HepG2 (cell line): ENCODE data around the gene AJUBA. TPM values are rescaled to one million over a fixed set of nuclear protein-coding genes. Genes with fewer than 3 reads are reported as not detected.
A peak's percentile ranks its signal among the peaks of the same experiment; 100 is the strongest.

Experiments
- AHR ChIP-seq: IDR thresholded peaks from 2 replicates; pipeline ENCODE4 v1.6.1; 2018; ENCODE audit warnings: missing genetic modification reagents, missing compliant biosample characterization
- GABPA ChIP-seq, 2 experiments: IDR thresholded peaks; 2 replicates each; pipeline ENCODE4 v1.6.1; 2011 to 2016; ENCODE audit warnings: low read depth in 2 of 2, low read length in 1 of 2, missing biosample characterization in 1 of 2, missing genetic modification characterization in 1 of 2
- GLI4 ChIP-seq: sonication (generic); formaldehyde crosslinking; IDR thresholded peaks from 2 replicates; pipeline ENCODE4 v1.5.1; 2020; ENCODE audit warnings: missing genetic modification reagents, mild to moderate bottlenecking, moderate library complexity, borderline replicate concordance
- GMEB1 ChIP-seq: sonication (generic); formaldehyde crosslinking; IDR thresholded peaks from 2 replicates; pipeline ENCODE4 v1.5.1; 2020; ENCODE audit warnings: missing genetic modification reagents, mild to moderate bottlenecking, borderline replicate concordance
- HNRNPK ChIP-seq: fragments of 200-400 bp; formaldehyde crosslinking; IDR thresholded peaks from 2 replicates; pipeline ENCODE4 v1.6.1; 2018; ENCODE audit warnings: low read length, low read depth, moderate library complexity, mild to moderate bottlenecking; ENCODE audit not compliant: poor library complexity, severe bottlenecking
- KLF16 ChIP-seq, 2 experiments: sonication (generic) in 1 of 2; formaldehyde crosslinking in 1 of 2; IDR thresholded peaks; 2 replicates each; pipeline versions ENCODE4 v1.6.1 to v1.8.0; 2016 to 2023; ENCODE audit warnings: missing genetic modification reagents in 2 of 2, missing compliant biosample characterization in 1 of 2
- KLF6 ChIP-seq: IDR thresholded peaks from 2 replicates; pipeline ENCODE4 v1.8.0; 2016; ENCODE audit warnings: missing biosample characterization, missing genetic modification reagents
- MEF2D ChIP-seq: sonication (generic); formaldehyde crosslinking; IDR thresholded peaks from 2 replicates; pipeline ENCODE4 v1.5.1; 2020; ENCODE audit warnings: mild to moderate bottlenecking, missing genetic modification reagents
- MXD4 ChIP-seq: IDR thresholded peaks from 2 replicates; pipeline ENCODE4 v1.6.1; 2016; ENCODE audit warnings: mild to moderate bottlenecking, missing biosample characterization, missing genetic modification reagents
- MXI1 ChIP-seq: IDR thresholded peaks from 3 replicates; pipeline ENCODE4 v1.6.1; 2012; ENCODE audit warnings: low read depth, low read length, inconsistent platforms, borderline replicate concordance
- NFKBIZ ChIP-seq: IDR thresholded peaks from 2 replicates; pipeline ENCODE4 v1.6.1; 2018; ENCODE audit warnings: missing genetic modification reagents, missing compliant biosample characterization
- NR2C2 ChIP-seq: sonication (generic); formaldehyde crosslinking; IDR thresholded peaks from 2 replicates; pipeline ENCODE4 v1.4.0; 2020; ENCODE audit warnings: missing genetic modification reagents, mild to moderate bottlenecking, moderate library complexity, borderline replicate concordance
- PAF1 ChIP-seq: IDR thresholded peaks from 2 replicates; pipeline ENCODE4 v1.6.1; 2016; ENCODE audit warnings: missing genetic modification reagents, missing compliant biosample characterization
- RXRB ChIP-seq: IDR thresholded peaks from 2 replicates; pipeline ENCODE4 v1.6.1; 2016; ENCODE audit warnings: borderline replicate concordance, missing genetic modification reagents, missing compliant biosample characterization
- SIN3B ChIP-seq: fragments of 150-350 bp; IDR thresholded peaks from 2 replicates; pipeline ENCODE4 v1.6.1; 2014; ENCODE audit warnings: low read length
- SNRNP70 ChIP-seq: fragments of 200-400 bp; formaldehyde crosslinking; IDR thresholded peaks from 2 replicates; pipeline ENCODE4 v1.6.1; 2017; ENCODE audit warnings: mild to moderate bottlenecking, low read depth, low read length, moderate library complexity
- ZBTB7B ChIP-seq: sonication (generic); formaldehyde crosslinking; IDR thresholded peaks from 2 replicates; pipeline ENCODE4 v1.4.0; 2020; ENCODE audit warnings: missing genetic modification reagents
- ZMAT5 ChIP-seq: sonication (generic); formaldehyde crosslinking; IDR thresholded peaks from 2 replicates; pipeline ENCODE4 v1.5.0; 2020; ENCODE audit warnings: mild to moderate bottlenecking, low read depth, missing genetic modification reagents, borderline replicate concordance
- ZNF44 ChIP-seq: sonication (generic); formaldehyde crosslinking; IDR thresholded peaks from 2 replicates; pipeline ENCODE4 v1.5.1; 2020; ENCODE audit warnings: mild to moderate bottlenecking, missing genetic modification reagents
- polyA plus RNA-seq, 8 experiments: library from polyadenylated mRNA; depleted of rRNA in 3 of 8; stranded (reverse) in 7 of 8; unstranded in 1 of 8; fragments of >200 nt; fragmentation: Illumina TruSeq in 4 of 8; extraction: Trizol in 4 of 8; gene quantifications; 2 replicates each; pipeline versions ENCODE4 v1.2.1 to v1.2.3, GENCODE V29; 2011 to 2016; ENCODE audit warnings: low read depth in 4 of 8, missing spikeins in 1 of 8, mixed read lengths in 1 of 8; ENCODE audit not compliant: insufficient read depth in 1 of 8
- total RNA-seq, 5 experiments: library from RNA; depleted of rRNA; stranded (reverse); fragments of >200 nt; fragmentation: Illumina TruSeq; extraction: Trizol; gene quantifications; 2 replicates each; pipeline ENCODE4 v1.2.3, GENCODE V29; 2016; ENCODE audit warnings: low read depth in 1 of 5
- TF ChIP-seq, protein P1 (sequence below): sonication (generic); formaldehyde crosslinking; IDR thresholded peaks from 2 replicates; pipeline ENCODE4 v1.5.1; 2020; ENCODE audit warnings: mild to moderate bottlenecking, missing genetic modification reagents, moderate library complexity
- TF ChIP-seq, protein P2 (sequence below): conservative IDR thresholded peaks from 2 replicates; pipeline ENCODE4 v1.6.1; 2018; ENCODE audit warnings: missing genetic modification reagents
- TF ChIP-seq, protein P3 (sequence below): sonication (generic); formaldehyde crosslinking; IDR thresholded peaks from 2 replicates; pipeline ENCODE4 v1.5.0; 2020; ENCODE audit warnings: missing genetic modification reagents

Gene AJUBA
- total and polyA plus RNA-seq, 2 of the 13 experiments (the other 11 are each of a cell fraction or from before 2014, with no cell fraction given): 157 to 241 TPM

DNA sequence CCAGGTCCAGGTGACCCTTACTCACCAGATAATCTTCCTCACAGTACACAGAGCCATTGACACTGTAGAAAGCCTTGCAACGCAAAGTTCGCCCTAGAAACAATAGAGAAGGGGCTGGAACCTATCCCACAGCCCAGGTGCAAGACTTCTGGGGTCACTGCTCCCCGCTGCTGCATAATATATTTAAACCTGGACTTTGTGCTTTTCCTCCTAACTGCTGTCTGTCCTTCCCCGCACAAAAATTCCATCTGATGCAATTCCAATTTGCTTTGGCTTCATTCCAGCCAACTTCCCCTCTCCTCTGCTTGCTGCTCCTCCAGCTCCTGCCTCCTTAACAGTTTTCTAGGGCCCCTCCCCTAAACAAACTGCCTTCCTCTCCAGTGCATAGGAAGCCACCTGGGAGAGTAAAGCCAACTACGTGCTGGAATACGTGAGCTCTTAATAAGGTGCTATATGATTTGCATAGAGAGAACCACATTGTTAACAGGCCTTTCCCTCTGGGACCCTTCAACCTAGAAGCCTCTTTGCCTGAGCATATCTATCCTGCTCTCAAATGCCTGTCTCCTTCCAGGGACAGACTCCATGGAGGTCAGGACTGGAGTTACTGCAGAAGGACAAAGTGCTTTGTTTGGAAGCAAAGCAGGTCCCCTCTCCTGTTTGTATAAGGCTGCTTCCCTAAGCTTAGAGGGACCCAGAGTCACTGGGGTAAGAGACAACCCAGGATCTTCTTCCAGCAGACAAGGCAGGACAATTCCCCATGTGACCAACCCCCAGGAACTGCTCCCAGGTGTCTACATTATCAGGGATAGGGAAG, 5.5 kb downstream of the AJUBA start (continued):
- TF ChIP-seq PAF1 (CRISPR knock-in tag) (0 out of 2 replicates have a peak, but pooled peaks have one; percentile 38), NFKBIZ (CRISPR knock-in tag) (peak; percentile 91; the same call in 1 of the 2 replicates), ZNF44 (no peak; the same call in 1 of the 2 replicates), MXI1 (peak; percentile 76; the same call in 1 of the 3 replicates), MEF2D (CRISPR knock-in tag) (peak; percentile 98), KLF16 (CRISPR knock-in tag; IDR thresholded peaks at IDR 0.05) (peak in 1 of 2 experiments; percentile 99; a peak in 2 of 4 replicates), GABPA (IDR thresholded peaks at IDR 0.05; ENCODE audit: low read depth, low read length) (no peak), GABPA (CRISPR knock-in tag; IDR thresholded peaks at IDR 0.05; ENCODE audit: low read depth) (no peak), KLF6 (CRISPR knock-in tag) (peak; percentile 89), RXRB (CRISPR knock-in tag) (peak; percentile 98), GMEB1 (peak; percentile 57; the same call in 1 of the 2 replicates), SNRNP70 (no peak), MXD4 (CRISPR knock-in tag) (peak; percentile 82), GLI4 (CRISPR knock-in tag) (0 out of 2 replicates have a peak, but pooled peaks have one; percentile 74), AHR (CRISPR knock-in tag) (peak; percentile 57), NR2C2 (CRISPR knock-in tag) (peak; percentile 86), SIN3B (peak; percentile 2; the same call in 1 of the 2 replicates), HNRNPK (no peak), ZBTB7B (CRISPR knock-in tag) (peak; percentile 99), ZMAT5 (CRISPR knock-in tag) (no peak)
- TF ChIP-seq, protein P1, sequence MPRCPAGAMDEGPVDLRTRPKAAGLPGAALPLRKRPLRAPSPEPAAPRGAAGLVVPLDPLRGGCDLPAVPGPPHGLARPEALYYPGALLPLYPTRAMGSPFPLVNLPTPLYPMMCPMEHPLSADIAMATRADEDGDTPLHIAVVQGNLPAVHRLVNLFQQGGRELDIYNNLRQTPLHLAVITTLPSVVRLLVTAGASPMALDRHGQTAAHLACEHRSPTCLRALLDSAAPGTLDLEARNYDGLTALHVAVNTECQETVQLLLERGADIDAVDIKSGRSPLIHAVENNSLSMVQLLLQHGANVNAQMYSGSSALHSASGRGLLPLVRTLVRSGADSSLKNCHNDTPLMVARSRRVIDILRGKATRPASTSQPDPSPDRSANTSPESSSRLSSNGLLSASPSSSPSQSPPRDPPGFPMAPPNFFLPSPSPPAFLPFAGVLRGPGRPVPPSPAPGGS (CRISPR knock-in tag): peak; percentile 7; the same call in 1 of the 2 replicates
- TF ChIP-seq, protein P2, sequence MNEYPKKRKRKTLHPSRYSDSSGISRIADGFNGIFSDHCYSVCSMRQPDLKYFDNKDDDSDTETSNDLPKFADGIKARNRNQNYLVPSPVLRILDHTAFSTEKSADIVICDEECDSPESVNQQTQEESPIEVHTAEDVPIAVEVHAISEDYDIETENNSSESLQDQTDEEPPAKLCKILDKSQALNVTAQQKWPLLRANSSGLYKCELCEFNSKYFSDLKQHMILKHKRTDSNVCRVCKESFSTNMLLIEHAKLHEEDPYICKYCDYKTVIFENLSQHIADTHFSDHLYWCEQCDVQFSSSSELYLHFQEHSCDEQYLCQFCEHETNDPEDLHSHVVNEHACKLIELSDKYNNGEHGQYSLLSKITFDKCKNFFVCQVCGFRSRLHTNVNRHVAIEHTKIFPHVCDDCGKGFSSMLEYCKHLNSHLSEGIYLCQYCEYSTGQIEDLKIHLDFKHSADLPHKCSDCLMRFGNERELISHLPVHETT (CRISPR knock-in tag): 0 out of 2 replicates have a peak, but pooled peaks have one; percentile 23
- TF ChIP-seq, protein P3, sequence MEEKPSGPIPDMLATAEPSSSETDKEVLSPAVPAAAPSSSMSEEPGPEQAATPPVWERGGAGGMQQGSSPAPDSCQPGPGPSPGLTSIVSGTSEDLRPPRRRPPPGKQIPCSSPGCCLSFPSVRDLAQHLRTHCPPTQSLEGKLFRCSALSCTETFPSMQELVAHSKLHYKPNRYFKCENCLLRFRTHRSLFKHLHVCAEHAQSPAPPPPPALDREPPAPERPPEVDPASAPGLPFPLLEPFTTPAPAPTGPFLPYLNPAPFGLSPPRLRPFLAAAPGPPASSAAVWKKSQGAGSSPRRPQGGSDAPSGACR (CRISPR knock-in tag): no peak
